Prostate gland (tissue), 2 donors: ENCODE measurements around the gene CPEB2.

Source experiments
- POLR2A ChIP-seq: fragments of 450-650 bp; IDR thresholded peaks from one replicate; pipeline ENCODE4 v1.6.1; 2016; ENCODE audit warnings: antibody characterized with exemption, mild to moderate bottlenecking
- TF ChIP-seq, protein P1 (sequence below), 4 experiments: fragments of 200-600 bp in 2 of 4; fragments of 450-650 bp in 2 of 4; sonication (generic) in 2 of 4; IDR thresholded peaks; 1 replicate in 3 of 4; 2 replicates in 1 of 4; pipeline ENCODE4 v1.5.1; 2016 to 2019; ENCODE audit warnings: antibody characterized with exemption in 4 of 4, mild to moderate bottlenecking in 2 of 4, moderate library complexity in 2 of 4

DNA sequence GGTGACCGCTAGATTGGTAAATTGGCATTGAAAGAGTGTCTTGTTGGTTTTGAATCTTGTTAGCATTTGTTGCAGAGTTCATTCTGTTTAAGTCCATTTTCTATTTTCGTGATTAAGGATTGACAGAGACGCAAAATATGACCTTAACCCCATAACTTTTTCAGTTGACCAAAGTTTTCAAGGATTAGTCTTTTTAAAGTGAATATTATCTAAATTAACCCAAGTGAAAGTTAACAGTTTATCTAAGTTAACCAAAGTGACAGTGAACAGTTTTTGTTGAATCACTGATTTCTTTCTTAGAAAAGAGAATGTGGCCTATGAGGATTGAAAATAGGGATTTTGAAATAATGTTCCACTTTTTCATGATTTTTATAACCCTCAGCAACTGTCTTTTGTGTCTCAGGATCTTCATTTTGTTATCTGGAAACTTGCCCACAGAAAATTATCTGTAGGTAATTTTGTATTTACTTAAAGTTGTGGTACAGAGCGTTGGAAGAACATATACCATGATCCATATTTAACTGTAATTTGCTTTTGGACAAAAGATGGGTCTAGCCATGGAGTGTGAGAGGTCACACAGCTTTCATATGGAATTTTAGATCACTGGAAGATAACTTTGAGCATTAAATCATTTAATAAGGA is 3.3 kb downstream of the CPEB2 start:
- TF ChIP-seq, protein P1, sequence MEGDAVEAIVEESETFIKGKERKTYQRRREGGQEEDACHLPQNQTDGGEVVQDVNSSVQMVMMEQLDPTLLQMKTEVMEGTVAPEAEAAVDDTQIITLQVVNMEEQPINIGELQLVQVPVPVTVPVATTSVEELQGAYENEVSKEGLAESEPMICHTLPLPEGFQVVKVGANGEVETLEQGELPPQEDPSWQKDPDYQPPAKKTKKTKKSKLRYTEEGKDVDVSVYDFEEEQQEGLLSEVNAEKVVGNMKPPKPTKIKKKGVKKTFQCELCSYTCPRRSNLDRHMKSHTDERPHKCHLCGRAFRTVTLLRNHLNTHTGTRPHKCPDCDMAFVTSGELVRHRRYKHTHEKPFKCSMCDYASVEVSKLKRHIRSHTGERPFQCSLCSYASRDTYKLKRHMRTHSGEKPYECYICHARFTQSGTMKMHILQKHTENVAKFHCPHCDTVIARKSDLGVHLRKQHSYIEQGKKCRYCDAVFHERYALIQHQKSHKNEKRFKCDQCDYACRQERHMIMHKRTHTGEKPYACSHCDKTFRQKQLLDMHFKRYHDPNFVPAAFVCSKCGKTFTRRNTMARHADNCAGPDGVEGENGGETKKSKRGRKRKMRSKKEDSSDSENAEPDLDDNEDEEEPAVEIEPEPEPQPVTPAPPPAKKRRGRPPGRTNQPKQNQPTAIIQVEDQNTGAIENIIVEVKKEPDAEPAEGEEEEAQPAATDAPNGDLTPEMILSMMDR (IDR thresholded peaks at IDR 0.05) = no peak
- TF ChIP-seq POLR2A = no peak
